GM12865 (cell line): Measurements from ENCODE around the gene CKAP2L.

Experiments
- DNase-seq: peaks from one replicate; pipeline ENCODE4 v3.0.0; 2010; ENCODE audit warnings: low read depth
- H3K4me3 ChIP-seq: 2 replicates; pipeline ENCODE4 v1.5.1; 2011; ENCODE audit warnings: mild to moderate bottlenecking, low read depth, low read length, control low read depth
- TF ChIP-seq, protein P1 (sequence below): IDR thresholded peaks from 2 replicates; pipeline ENCODE4 v1.5.1; 2011; ENCODE audit warnings: low read length, control low read depth, low read depth, inconsistent platforms; ENCODE audit not compliant: insufficient read depth; ENCODE audit errors: missing control alignments

Gene CKAP2L

GRCh38 chr2:112796486-112796885 is 32.1 kb upstream of the CKAP2L start:
- no peak overlapping the region for H3K4me3 ChIP-seq
- TF ChIP-seq, protein P1, sequence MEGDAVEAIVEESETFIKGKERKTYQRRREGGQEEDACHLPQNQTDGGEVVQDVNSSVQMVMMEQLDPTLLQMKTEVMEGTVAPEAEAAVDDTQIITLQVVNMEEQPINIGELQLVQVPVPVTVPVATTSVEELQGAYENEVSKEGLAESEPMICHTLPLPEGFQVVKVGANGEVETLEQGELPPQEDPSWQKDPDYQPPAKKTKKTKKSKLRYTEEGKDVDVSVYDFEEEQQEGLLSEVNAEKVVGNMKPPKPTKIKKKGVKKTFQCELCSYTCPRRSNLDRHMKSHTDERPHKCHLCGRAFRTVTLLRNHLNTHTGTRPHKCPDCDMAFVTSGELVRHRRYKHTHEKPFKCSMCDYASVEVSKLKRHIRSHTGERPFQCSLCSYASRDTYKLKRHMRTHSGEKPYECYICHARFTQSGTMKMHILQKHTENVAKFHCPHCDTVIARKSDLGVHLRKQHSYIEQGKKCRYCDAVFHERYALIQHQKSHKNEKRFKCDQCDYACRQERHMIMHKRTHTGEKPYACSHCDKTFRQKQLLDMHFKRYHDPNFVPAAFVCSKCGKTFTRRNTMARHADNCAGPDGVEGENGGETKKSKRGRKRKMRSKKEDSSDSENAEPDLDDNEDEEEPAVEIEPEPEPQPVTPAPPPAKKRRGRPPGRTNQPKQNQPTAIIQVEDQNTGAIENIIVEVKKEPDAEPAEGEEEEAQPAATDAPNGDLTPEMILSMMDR, result no peak
- DNase-seq, result no peak

GRCh38 chr2:112795774-112796173 is 31.4 kb upstream of the CKAP2L start:
- no peak overlapping the region for H3K4me3 ChIP-seq
- no peak for DNase-seq
- TF ChIP-seq, protein P1, result no peak

GRCh38 chr2:112794841-112795240 is 30.4 kb upstream of the CKAP2L start:
- TF ChIP-seq, protein P1, result no peak
- no peak for DNase-seq

DNA sequence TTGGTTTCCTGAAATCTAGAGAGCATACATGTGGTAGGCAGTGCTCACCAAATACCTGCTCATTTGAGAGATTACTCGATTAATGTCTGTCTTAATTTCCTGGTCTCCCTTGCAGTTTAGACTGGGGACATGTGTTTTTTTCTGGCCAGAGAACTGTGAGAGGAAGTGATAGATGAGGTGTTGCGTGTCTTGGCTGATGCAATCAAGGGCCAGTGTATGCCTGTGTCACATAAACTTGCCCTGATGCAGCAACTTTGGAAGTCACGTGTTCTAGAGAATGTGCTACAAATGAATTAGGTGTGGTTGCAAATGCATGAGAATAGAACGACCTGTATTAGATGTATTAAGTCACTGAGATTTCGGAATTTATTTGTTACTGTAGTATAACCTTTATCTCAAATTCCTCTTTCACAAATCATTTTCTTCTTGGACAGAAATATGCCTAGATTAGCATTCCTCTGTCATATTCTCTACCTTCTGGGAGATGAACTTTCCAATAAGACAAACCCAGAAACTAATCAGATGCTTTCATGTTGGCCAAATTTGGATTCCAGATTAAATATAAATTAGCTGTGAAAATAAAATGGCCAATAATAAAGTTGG is 29.8 kb upstream of the CKAP2L start:
- DNase-seq, result peak; percentile 82
- no peak overlapping the region for H3K4me3 ChIP-seq
- TF ChIP-seq, protein P1, result no peak

More at GRCh38 chr2:112794841-112795240, 30.4 kb upstream of the CKAP2L start:
- no peak overlapping the region for H3K4me3 ChIP-seq

- TF ChIP-seq, protein P1, result no peak
- no peak overlapping the region for H3K4me3 ChIP-seq
- peak; percentile 55 for DNase-seq
These were observed 29.1 kb upstream of the CKAP2L start for GRCh38 chr2:112793449-112793978.

DNA sequence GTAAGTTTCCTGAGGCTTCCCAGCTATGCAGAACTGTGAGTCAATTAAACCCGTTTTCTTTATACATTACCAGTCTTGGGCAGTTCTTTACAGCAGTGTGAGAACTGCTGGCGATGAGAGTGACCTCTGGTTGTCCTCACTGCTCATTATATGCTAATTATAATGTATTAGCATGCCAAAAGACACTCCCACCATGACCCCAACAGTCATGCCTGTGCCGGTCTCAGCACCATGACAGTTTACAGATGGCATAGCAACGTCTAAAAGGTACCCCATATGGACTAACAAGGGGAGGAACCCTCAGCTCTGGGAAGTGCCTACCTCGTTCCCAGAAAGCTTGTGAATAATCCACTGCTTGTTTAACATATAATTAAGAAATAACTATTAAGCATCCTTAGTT is 28.0 kb upstream of the CKAP2L start:
- TF ChIP-seq, protein P1, result no peak
- H3K4me3 ChIP-seq, result no peak overlapping the region
- DNase-seq, result no peak
